SH-SY5Y (cell line): Measurements from ENCODE around the gene CAB39.

Source experiments
- GATA2 ChIP-seq: IDR thresholded peaks from 2 replicates; pipeline ENCODE4 v1.6.1; 2011; ENCODE audit warnings: mild to moderate bottlenecking, low read depth, low read length
- GATA3 ChIP-seq: IDR thresholded peaks from 2 replicates; pipeline ENCODE4 v1.6.1; 2011; ENCODE audit warnings: low read depth, mild to moderate bottlenecking, low read length, moderate library complexity

DNA sequence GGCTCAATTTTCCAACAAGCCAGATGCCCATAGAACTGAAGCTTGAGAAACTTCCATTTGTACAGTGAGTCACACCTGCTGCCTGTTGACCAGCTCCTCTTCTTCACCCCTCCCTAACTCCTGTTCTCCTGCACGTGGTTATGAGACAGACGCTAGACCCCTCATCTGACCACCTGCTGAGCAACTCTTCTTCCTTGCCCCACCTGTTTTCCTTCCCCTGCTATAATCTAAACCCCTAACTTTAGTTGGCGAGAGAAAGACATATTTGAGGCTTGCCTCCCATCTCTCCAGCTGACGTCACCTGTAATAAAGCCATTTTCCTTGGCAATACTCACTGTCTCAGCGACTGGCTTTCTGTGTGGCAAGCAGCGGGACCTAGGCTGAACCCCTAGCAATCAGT lies 129.8 kb downstream of the CAB39 start:
- TF ChIP-seq GATA3 (no peak), GATA2 (no peak)
